Smooth muscle cell (in vitro differentiated cells): ENCODE results near the gene EIF2S3. TPM values are rescaled to one million over a fixed set of nuclear protein-coding genes. Genes with fewer than 3 reads are reported as not detected.

Experiments
- DNase-seq: peaks from one replicate; lab custom pipeline; 2025; ENCODE audit not compliant: unreplicated experiment; lab: John Stamatoyannopoulos, UW
- H2AFZ ChIP-seq: fragments of 200-600 bp; sonication (generic); 2 replicates; pipeline ENCODE4 v1.6.0; 2016; ENCODE audit warnings: antibody characterized with exemption, low read depth, mild to moderate bottlenecking
- H3F3A ChIP-seq: fragments of 200-600 bp; sonication (generic); 2 replicates; pipeline ENCODE4 v1.6.0; 2017; ENCODE audit warnings: antibody characterized with exemption, low read depth
- H3K27ac ChIP-seq: fragments of 200-600 bp; sonication (generic); 2 replicates; pipeline ENCODE4 v1.5.1; 2016; ENCODE audit warnings: low read depth, mild to moderate bottlenecking
- H3K27me3 ChIP-seq: fragments of 200-600 bp; sonication (generic); 2 replicates; pipeline ENCODE4 v1.6.1; 2016; ENCODE audit warnings: low read depth, mild to moderate bottlenecking
- H3K36me3 ChIP-seq: fragments of 200-600 bp; sonication (generic); 2 replicates; pipeline ENCODE4 v1.5.1; 2016; ENCODE audit warnings: low read depth
- H3K4me1 ChIP-seq: fragments of 200-600 bp; sonication (generic); 2 replicates; pipeline ENCODE4 v1.5.1; 2016; ENCODE audit warnings: low read depth
- H3K4me2 ChIP-seq: fragments of 200-600 bp; sonication (generic); 2 replicates; pipeline ENCODE4 v1.6.0; 2016; ENCODE audit warnings: mild to moderate bottlenecking
- H3K4me3 ChIP-seq: fragments of 200-600 bp; sonication (generic); 2 replicates; pipeline ENCODE4 v1.5.1; 2016; ENCODE audit warnings: mild to moderate bottlenecking
- H3K79me2 ChIP-seq: fragments of 200-600 bp; sonication (generic); 2 replicates; pipeline ENCODE4 v1.6.0; 2016; ENCODE audit warnings: low read depth, mild to moderate bottlenecking
- H3K9ac ChIP-seq: fragments of 200-600 bp; sonication (generic); 2 replicates; pipeline ENCODE4 v1.6.0; 2016; ENCODE audit warnings: low read depth
- H3K9me3 ChIP-seq: fragments of 200-600 bp; sonication (generic); replicated peaks from 2 replicates; pipeline ENCODE4 v1.5.1; 2016; ENCODE audit warnings: low read depth
- H4K20me1 ChIP-seq: fragments of 200-600 bp; sonication (generic); 2 replicates; pipeline ENCODE4 v1.6.0; 2016; ENCODE audit warnings: low read depth
- WGBS: methylation state at CpG from one replicate; pipeline ENCODE4 v1.1.7; 2016; ENCODE audit warnings: low lambda C conversion rate; 5-methylcytosine and 5-hydroxymethylcytosine counted together
- polyA plus RNA-seq: library from polyadenylated mRNA; unstranded; fragments of >200 nt; fragmentation: Nextera tagmentation; extraction: Ambion mirVana; gene quantifications from 2 replicates; pipeline ENCODE4 v1.2.1, GENCODE V29; 2016
- total RNA-seq: library from RNA; depleted of rRNA; stranded (reverse); fragments of >200 nt; gene quantifications from 2 replicates; pipeline ENCODE4 v1.2.3, GENCODE V29; 2014
- TF ChIP-seq, protein P1 (sequence below): fragments of 200-600 bp; sonication (generic); IDR thresholded peaks from 2 replicates; pipeline ENCODE4 v1.5.1; 2017; ENCODE audit warnings: borderline replicate concordance, mild to moderate bottlenecking, antibody characterized with exemption; ENCODE audit not compliant: insufficient read depth, poor library complexity, severe bottlenecking

The EIF2S3 gene
- total and polyA plus RNA-seq, 2 experiments from 2014 or later: 54.0 to 240 TPM

DNA sequence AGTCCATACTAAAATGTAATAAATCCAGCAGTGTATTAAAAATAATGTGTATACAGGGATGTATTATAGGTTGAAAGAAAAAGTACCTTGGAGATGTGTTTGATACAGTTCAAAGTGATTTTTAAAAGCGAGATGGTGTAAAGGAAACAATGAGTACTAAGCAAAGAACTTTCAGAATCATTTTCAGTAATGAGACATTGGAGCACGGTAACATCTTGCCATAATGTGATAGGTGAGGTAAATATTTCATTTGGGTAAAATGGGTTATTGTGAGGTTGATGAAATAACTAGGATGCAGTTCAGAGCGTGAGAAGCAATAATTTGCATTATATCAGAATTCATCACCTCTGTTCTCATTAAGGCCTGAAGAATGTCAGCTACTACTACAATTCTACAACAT, 25.9 kb downstream of the EIF2S3 start:
- Histone ChIP-seq H3K4me1 (peaks cover 8% of the 10 kb centered on the region), H3K4me2 (no peak overlapping the region), H3K9ac (no peak overlapping the region), H3F3A (peaks cover 34% of the 10 kb centered on the region), H4K20me1 (no peaks in the 10 kb centered on the region), H3K36me3 (peaks cover 19% of the 10 kb centered on the region), H3K27ac (no peak overlapping the region), H2AFZ (no peak overlapping the region), H3K4me3 (no peak overlapping the region), H3K9me3 (no peaks in the 10 kb centered on the region), H3K27me3 (no peaks in the 10 kb centered on the region), H3K79me2 (no peaks in the 10 kb centered on the region)
- WGBS: 92% methylated on average over 3 of the region's 3 CpGs
- TF ChIP-seq, protein P1, sequence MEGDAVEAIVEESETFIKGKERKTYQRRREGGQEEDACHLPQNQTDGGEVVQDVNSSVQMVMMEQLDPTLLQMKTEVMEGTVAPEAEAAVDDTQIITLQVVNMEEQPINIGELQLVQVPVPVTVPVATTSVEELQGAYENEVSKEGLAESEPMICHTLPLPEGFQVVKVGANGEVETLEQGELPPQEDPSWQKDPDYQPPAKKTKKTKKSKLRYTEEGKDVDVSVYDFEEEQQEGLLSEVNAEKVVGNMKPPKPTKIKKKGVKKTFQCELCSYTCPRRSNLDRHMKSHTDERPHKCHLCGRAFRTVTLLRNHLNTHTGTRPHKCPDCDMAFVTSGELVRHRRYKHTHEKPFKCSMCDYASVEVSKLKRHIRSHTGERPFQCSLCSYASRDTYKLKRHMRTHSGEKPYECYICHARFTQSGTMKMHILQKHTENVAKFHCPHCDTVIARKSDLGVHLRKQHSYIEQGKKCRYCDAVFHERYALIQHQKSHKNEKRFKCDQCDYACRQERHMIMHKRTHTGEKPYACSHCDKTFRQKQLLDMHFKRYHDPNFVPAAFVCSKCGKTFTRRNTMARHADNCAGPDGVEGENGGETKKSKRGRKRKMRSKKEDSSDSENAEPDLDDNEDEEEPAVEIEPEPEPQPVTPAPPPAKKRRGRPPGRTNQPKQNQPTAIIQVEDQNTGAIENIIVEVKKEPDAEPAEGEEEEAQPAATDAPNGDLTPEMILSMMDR: no peak
- DNase-seq: no peak

DNA sequence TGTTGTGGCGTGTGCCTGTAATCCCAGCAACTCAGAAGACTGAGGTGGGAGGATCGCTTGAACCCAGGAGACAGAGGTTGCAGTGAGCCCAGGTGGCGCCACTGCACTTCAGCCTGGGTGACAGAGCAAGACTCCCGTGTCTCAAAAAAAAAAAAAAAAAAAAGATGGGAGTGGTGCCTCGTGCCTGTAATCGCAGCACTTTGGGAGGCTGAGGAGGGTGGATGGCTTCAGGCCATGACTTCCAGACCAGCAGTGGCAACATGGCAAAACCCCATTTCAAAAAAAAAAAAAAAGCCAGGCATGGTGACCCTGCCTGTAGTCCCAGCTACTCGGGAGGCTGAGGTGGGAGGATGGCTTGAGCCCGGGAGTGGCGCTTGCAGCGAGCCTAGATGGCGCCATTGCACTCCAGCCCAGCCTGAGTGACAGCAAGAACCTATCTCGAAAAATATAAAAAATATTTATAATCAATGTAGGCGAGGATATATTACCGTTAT, 27.0 kb downstream of the EIF2S3 start:
- H3K4me1 ChIP-seq: peaks cover 8% of the 10 kb centered on the region
- H3K27me3 ChIP-seq: no peaks in the 10 kb centered on the region
- H3K4me2 ChIP-seq: peak overlapping the region; percentile 67
- peaks cover 24% of the 10 kb centered on the region for H3F3A ChIP-seq
- H3K36me3 ChIP-seq: peaks cover 10% of the 10 kb centered on the region
- peak; percentile 1 for DNase-seq
- 14% methylated on average over 14 of the region's 14 CpGs for WGBS
- no peaks in the 10 kb centered on the region for H3K9me3 ChIP-seq
- H2AFZ ChIP-seq: no peak overlapping the region
- no peaks in the 10 kb centered on the region for H3K79me2 ChIP-seq
- no peaks in the 10 kb centered on the region for H4K20me1 ChIP-seq
- no peak overlapping the region for H3K27ac ChIP-seq
- H3K9ac ChIP-seq: no peak overlapping the region
- peak overlapping the region; percentile 21 for H3K4me3 ChIP-seq
- TF ChIP-seq, protein P1: peak; percentile 43

DNA sequence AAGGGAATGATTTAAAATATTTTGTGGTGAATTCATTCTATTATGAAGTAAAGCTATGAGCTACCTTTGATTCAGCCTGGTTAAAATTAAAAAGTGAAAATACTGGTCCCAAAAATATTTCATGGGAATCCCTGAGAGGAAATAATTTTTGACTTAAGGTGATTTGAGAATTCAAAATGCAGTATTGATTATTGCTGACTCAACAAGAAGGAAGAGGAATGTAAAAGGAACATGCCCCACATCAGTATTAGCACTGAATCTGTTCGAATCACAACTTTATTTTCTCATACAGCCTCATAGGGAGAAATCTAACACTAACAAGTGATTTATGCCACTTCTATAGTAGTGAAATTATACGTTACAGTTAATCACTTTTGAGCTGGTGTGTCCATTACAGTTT, 27.7 kb downstream of the EIF2S3 start:
- Histone ChIP-seq H3K4me2 (no peak overlapping the region), H3K36me3 (peaks cover 4% of the 10 kb centered on the region), H3K9me3 (no peaks in the 10 kb centered on the region), H3K27me3 (no peaks in the 10 kb centered on the region), H3F3A (peaks cover 17% of the 10 kb centered on the region), H4K20me1 (no peaks in the 10 kb centered on the region), H3K4me1 (peaks cover 8% of the 10 kb centered on the region), H3K27ac (no peak overlapping the region), H2AFZ (no peak overlapping the region), H3K4me3 (no peak overlapping the region), H3K79me2 (no peaks in the 10 kb centered on the region), H3K9ac (no peak overlapping the region)
- no peak for DNase-seq
- 97% methylated on average over 2 of the region's 2 CpGs for WGBS
- TF ChIP-seq, protein P1: no peak

DNA sequence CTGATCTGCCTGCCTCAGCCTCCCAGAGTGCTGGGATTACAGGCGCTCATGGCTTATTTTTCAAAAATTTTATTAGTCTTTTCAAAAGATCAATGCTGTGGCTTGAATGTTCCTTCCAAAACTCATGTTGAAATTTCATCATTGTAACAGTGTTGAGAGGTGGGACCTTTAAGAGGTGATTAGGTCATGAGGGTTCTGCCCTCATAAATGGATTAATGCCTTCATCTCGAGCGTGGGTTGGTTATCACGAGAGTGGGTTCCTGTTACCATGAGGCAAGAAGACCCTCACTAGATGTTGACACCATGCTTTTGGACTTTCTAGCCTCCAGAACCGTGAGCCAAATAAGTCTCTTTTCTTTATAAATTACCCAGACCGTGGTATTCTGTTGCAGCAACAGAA, 30.3 kb downstream of the EIF2S3 start:
- H3K79me2 ChIP-seq: no peaks in the 10 kb centered on the region
- WGBS: 80% methylated on average over 6 of the region's 6 CpGs
- peak overlapping the region; percentile 72 for H3K27ac ChIP-seq
- peak overlapping the region; percentile 58 for H3K9ac ChIP-seq
- H2AFZ ChIP-seq: no peak overlapping the region
- peak overlapping the region; percentile 52 for H3K4me2 ChIP-seq
- no peak for DNase-seq
- H4K20me1 ChIP-seq: no peaks in the 10 kb centered on the region
- no peaks in the 10 kb centered on the region for H3K27me3 ChIP-seq
- TF ChIP-seq, protein P1: no peak
- peaks cover 8% of the 10 kb centered on the region for H3K4me1 ChIP-seq
- no peaks in the 10 kb centered on the region for H3K9me3 ChIP-seq
- H3K36me3 ChIP-seq: no peaks in the 10 kb centered on the region
- H3F3A ChIP-seq: peaks cover 7% of the 10 kb centered on the region
- no peak overlapping the region for H3K4me3 ChIP-seq
